Heart right ventricle (tissue), 16 donors: ENCODE measurements around the gene S1PR1. TPM values are rescaled to one million over a fixed set of nuclear protein-coding genes. Genes with fewer than 3 reads are reported as not detected.

ENCODE experiments used
- ATAC-seq, 8 donors: fragments of 200-7000 bp; cut with Tn5 transposase; one replicate each; pipeline ENCODE4 v1.9.1; 2020; ENCODE audit warnings: mild to moderate bottlenecking in 8 of 8, moderate library complexity in 8 of 8, moderate number of reproducible peaks in 1 of 8
- DNase-seq, 2 donors: peaks; one replicate each; pipeline ENCODE4 v3.0.0-alpha.2; 2020
- H3K27ac ChIP-seq, 10 donors: fragments of 200-600 bp; sonication (generic) in 2 of 10; one replicate each; pipeline versions ENCODE4 v1.5.0 to v1.8.0; 2020 to 2022; ENCODE audit warnings: mild to moderate bottlenecking in 3 of 10
- H3K27me3 ChIP-seq, 7 donors: fragments of 200-600 bp; one replicate each; pipeline ENCODE4 v1.8.0; 2021 to 2022; ENCODE audit warnings: mild to moderate bottlenecking in 2 of 7
- H3K36me3 ChIP-seq, 9 donors: fragments of 200-600 bp; sonication (generic) in 1 of 9; one replicate each; pipeline versions ENCODE4 v1.5.0 to v1.8.0; 2020 to 2022; ENCODE audit warnings: mild to moderate bottlenecking in 2 of 9
- H3K4me1 ChIP-seq, 9 donors: fragments of 200-600 bp; sonication (generic) in 1 of 9; one replicate each; pipeline versions ENCODE4 v1.5.0 to v1.8.0; 2020 to 2022; ENCODE audit warnings: mild to moderate bottlenecking in 4 of 9
- H3K4me3 ChIP-seq, 10 donors: fragments of 200-600 bp; sonication (generic) in 2 of 10; one replicate each; pipeline versions ENCODE4 v1.5.0 to v1.8.0; 2020 to 2022; ENCODE audit warnings: mild to moderate bottlenecking in 7 of 10, moderate library complexity in 2 of 10
- H3K9me3 ChIP-seq, 11 donors: fragments of 200-600 bp in 10 of 11; sonication (generic) in 2 of 11; one replicate each; pipeline versions ENCODE4 v1.5.0 to v1.8.0; 2013 to 2022; ENCODE audit warnings: mild to moderate bottlenecking in 2 of 11, control low read depth in 1 of 11, moderate library complexity in 1 of 11
- WGBS, 2 donors: extraction: QIAGEN DNeasy Blood & Tissue Kit; methylation state at CpG; one replicate each; pipeline ENCODE4 v1.1.7; 2013; ENCODE audit warnings: inconsistent platforms in 1 of 2; 5-methylcytosine and 5-hydroxymethylcytosine counted together
- intact Hi-C, 10 donors: fragments of 100-400 bp; cut with DNase I; formaldehyde crosslinking; loops; one replicate each; pipeline versions ENCODE4 v1.11.1 to v1.14.2; 2022
- polyA plus RNA-seq, 2 donors: library from polyadenylated mRNA; stranded (reverse); fragments of 200-250 nt; gene quantifications; one replicate each; pipeline ENCODE4 v1.2.3, GENCODE V29; 2013
- total RNA-seq, 10 donors: library from RNA; stranded (reverse); fragmentation: NEBNext Ultra II Directional in 3 of 10; extraction: Animal tissue kit (Norgen Biotek cat#: 25700) in 3 of 10; gene quantifications; one replicate each; pipeline versions ENCODE4 v1.2.1 to v1.2.4, GENCODE V29; 2021 to 2023
- TF ChIP-seq, protein P1 (sequence below), 9 donors: fragments of 200-600 bp; sonication (generic) in 2 of 9; IDR thresholded peaks; one replicate each; pipeline versions ENCODE4 v1.5.0 to v1.8.0; 2021 to 2022; ENCODE audit warnings: antibody characterized with exemption in 9 of 9, mild to moderate bottlenecking in 5 of 9, moderate library complexity in 1 of 9
- donor health status: Arrhythmogenic right ventricular cardiomyopathy.
- donor health status: ischemic (EF 13 %, LVEDD 7.1; RV severe dilation, severe dysfunction).
- donor health status: healthy with polysubstance abuse.
- donor health status: DM: no; HTN: yes; CAD: no.
- donor health status: DM: no; HTN: no; CAD: no.
- donor health status: ischemic (EF 25% LVEDD 6.9; RV normal size, moderate dysfunction).
- donor health status: ischemic (EF 25% LVEDD 5.7; RV mildly dilated, moderate dysfunction).
- donor health status: healthy.
- donor health status: DM: yes; HTN: yes; CAD: no.
- donor health status: Ischemic cardiomyopathy.
- donor health status: ischemic (EF 35%, LVEDD 5.7; RV mildly dilated, moderate dysfunction).
- donor health status: nonischemic (EF 11% LVEDD 7.7; RV severe dilation, severe dysfunction).
- donor health status: DM: yes; HTN: yes; CAD: no.
- donor health status: PGD.
- donor health status: ischemic (EF 29% LVEDD 5.4; RV normal size, mild dysfunction).
- donor health status: nonischemic (EF 23%, LVEDD 6.1; RV moderate dilation, normal function).

Gene S1PR1
- total and polyA plus RNA-seq, 12 donors = 37.4 to 82.2 (median 53.2) TPM

DNA sequence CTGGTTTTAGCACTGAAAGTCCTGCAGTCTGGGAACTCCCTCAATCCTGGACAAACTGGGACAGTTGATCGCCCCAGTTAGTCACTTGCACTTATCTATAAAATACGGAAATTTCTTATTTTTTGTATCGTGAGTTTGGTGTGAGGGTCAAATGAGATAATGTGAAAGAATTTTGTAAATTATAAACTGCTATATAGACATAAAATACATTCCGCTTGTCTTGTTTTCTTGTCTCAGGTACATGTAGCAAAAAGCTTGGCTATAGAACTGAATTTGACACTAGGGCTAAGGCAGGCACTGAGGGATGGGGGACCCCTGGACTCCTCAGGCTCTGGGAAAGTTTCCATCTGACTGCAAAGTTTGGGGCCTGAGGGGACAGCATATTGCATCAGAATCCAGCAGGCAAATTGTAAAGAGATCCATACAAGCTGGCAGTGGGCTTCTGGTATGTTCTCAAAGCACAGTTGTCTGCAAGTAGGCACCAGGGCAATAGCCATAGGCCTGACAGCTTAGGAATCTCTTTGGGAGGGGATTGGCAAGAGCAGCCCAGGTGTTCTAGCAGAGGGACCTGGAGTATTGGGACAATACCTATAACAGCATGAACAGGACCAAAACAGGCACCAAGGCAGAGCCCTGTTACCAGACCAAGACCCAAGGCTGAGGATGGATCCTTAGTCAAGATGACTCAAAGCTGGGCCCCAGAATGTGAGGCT, 44.3 kb downstream of the S1PR1 start:
- Histone ChIP-seq H3K4me3 (no peak overlapping the region), H3K36me3 (no peaks in the 10 kb centered on the region), H3K9me3 (peaks cover 0 to 8% (median 0%) of the 10 kb centered on the region in 11 donors), H3K27ac (no peak overlapping the region), H3K4me1 (peaks cover 0 to 31% (median 3%) of the 10 kb centered on the region in 9 donors), H3K27me3 (no peaks in the 10 kb centered on the region)
- TF ChIP-seq, protein P1, sequence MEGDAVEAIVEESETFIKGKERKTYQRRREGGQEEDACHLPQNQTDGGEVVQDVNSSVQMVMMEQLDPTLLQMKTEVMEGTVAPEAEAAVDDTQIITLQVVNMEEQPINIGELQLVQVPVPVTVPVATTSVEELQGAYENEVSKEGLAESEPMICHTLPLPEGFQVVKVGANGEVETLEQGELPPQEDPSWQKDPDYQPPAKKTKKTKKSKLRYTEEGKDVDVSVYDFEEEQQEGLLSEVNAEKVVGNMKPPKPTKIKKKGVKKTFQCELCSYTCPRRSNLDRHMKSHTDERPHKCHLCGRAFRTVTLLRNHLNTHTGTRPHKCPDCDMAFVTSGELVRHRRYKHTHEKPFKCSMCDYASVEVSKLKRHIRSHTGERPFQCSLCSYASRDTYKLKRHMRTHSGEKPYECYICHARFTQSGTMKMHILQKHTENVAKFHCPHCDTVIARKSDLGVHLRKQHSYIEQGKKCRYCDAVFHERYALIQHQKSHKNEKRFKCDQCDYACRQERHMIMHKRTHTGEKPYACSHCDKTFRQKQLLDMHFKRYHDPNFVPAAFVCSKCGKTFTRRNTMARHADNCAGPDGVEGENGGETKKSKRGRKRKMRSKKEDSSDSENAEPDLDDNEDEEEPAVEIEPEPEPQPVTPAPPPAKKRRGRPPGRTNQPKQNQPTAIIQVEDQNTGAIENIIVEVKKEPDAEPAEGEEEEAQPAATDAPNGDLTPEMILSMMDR (IDR thresholded peaks at IDR 0.05) = no peak
- DNase-seq (no peak), ATAC-seq (no peak)
- intact Hi-C loops = loop anchor here in 2 of 10 donors (10.0 kb wide), 2 partner anchors 146 to 256 kb away; partner anchors contain the start of gene DPH5 (in 1 of the 2)
- WGBS, 2 donors = 91 to 96% methylated on average over 4 of the region's 4 CpGs

DNA sequence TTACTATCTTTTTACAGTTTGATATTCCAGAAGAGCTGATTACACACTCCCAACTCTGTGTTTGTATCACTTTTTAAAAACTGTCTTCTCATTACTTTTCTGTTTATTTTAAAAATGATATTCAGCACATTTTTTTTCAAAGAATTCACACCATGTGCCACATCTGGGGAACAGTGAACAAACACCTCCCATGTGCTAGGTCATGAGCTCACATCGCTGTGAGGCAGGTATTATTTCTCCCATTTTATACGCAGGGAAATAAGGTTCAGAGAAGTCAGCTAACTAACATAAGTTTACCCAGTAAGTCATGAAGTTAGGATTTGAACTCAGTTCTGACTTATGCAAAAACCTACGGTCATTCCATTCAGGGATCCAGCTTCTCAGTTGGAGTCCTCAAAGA, 44.9 kb downstream of the S1PR1 start:
- intact Hi-C loops = loop anchor here in 2 of 10 donors (10.0 kb wide), 2 partner anchors 147 to 257 kb away; partner anchors contain the start of gene DPH5 (in 1 of the 2)
- WGBS, 2 donors = 96 to 97% methylated on average over 3 of the region's 3 CpGs
- Histone ChIP-seq H3K36me3 (no peaks in the 10 kb centered on the region), H3K27me3 (no peaks in the 10 kb centered on the region), H3K27ac (no peak overlapping the region), H3K9me3 (peaks cover 0 to 8% (median 0%) of the 10 kb centered on the region in 11 donors), H3K4me3 (no peak overlapping the region), H3K4me1 (peaks cover 0 to 31% (median 3%) of the 10 kb centered on the region in 9 donors)
- DNase-seq (no peak), ATAC-seq (no peak)
- TF ChIP-seq, protein P1 (IDR thresholded peaks at IDR 0.05) = no peak

DNA sequence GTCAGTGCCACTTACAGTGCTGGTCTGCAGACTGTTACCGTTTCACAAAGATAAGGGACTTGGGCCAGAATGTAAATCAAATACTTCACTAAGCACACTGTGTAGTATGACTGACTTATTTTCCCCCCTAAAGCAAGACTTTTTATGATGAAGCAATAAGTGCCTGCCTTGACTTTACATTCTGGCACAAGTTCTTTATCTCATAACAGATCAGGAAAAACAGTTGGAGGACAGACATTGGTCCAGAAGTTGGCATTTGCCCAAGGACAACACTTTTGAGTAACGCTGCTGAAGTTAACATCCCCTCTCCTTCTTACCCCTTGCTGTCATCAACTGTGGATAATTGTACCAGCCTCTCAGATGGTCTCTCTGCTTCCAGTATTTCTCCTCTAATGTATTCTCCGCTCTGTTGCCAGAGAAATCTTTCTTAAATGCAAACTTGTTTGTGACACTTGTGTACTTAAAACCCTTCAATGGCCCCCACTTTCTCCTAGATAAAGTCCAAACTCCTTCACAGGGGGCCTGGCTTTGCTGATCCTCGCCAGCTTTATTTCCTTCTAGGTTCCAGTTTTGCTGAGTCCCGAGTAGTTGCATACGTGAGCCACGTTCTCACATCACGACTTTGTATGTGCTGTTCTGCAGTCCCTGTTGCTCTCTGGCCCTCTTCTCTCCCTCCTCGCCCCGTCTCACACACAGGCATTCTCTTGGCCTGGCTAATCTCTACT, 45.7 kb downstream of the S1PR1 start:
- Histone ChIP-seq H3K27ac (no peak overlapping the region), H3K4me3 (no peak overlapping the region), H3K36me3 (no peaks in the 10 kb centered on the region), H3K27me3 (no peaks in the 10 kb centered on the region), H3K9me3 (peaks cover 0 to 8% (median 0%) of the 10 kb centered on the region in 11 donors), H3K4me1 (peaks cover 0 to 31% (median 3%) of the 10 kb centered on the region in 9 donors)
- no peak for DNase-seq
- intact Hi-C loops = loop anchor here in 2 of 10 donors (10.0 kb wide), 2 partner anchors 148 to 258 kb away; partner anchors contain the start of gene DPH5 (in 1 of the 2)
- TF ChIP-seq, protein P1 (IDR thresholded peaks at IDR 0.05) = no peak
- no peak for ATAC-seq
- WGBS, 2 donors = 62 to 68% methylated on average over 10 of the region's 10 CpGs

DNA sequence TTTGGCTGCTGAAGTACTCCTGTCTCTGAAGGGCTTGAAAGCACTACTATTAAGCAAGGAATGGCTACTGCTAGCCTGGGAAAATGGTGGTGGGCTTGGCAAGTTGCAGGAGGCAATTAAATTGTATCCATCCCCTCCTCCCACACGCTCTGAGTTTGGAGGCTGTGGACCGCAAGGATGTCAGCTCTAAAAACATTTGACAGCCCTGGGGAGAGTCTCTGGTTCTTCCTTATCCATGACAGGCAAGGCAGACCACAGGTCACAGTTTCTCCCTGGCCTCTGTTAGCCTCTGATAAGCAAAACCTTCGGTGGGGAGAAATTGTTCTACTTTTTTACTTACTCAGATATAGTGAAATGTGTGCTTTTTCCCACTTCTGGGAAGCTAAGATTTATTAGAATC, 46.6 kb downstream of the S1PR1 start:
- peaks cover 0 to 8% (median 0%) of the 10 kb centered on the region in 11 donors for H3K9me3 ChIP-seq
- no peak overlapping the region for H3K4me3 ChIP-seq
- TF ChIP-seq, protein P1 (IDR thresholded peaks at IDR 0.05) = no peak
- ATAC-seq (no peak), DNase-seq (no peak)
- peaks cover 0 to 28% (median 5%) of the 10 kb centered on the region in 9 donors for H3K4me1 ChIP-seq
- intact Hi-C loops = loop anchor here in 2 of 10 donors (10.0 kb wide), 2 partner anchors 149 to 259 kb away; partner anchors contain the start of gene DPH5 (in 1 of the 2)
- H3K27ac ChIP-seq = peak overlapping the region in 1 of 10 donors; percentile 66
- no peaks in the 10 kb centered on the region for H3K36me3 ChIP-seq
- 66 to 67% methylated on average over 3 of the region's 3 CpGs for WGBS, 2 donors
- H3K27me3 ChIP-seq = no peaks in the 10 kb centered on the region
